Renal cortex interstitium (tissue), 11 donors: Measurements from ENCODE around the gene TMIGD2. TPM values are rescaled to one million over a fixed set of nuclear protein-coding genes. Genes with fewer than 3 reads are reported as not detected.
A peak's percentile ranks its signal among the peaks of the same experiment; 100 is the strongest.
"Not testable (repeated sequence)": the region's sequence is repeated elsewhere in the genome, so short reads cannot be mapped to it uniquely, and the experiment has no call there.

Experiments
- DNase-seq, 11 donors: peaks; one replicate each; pipeline ENCODE4 v3.0.0-alpha.2; 2013; ENCODE audit warnings: low read depth in 9 of 11, low spot score in 4 of 11; ENCODE audit errors: extremely low read depth in 1 of 11
- polyA plus RNA-seq, 3 donors: library from polyadenylated mRNA; unstranded; fragments of 120-200 nt; gene quantifications; one replicate each; pipeline ENCODE4 v1.2.1, GENCODE V29; 2013; ENCODE audit not compliant: insufficient read length in 3 of 3

Gene TMIGD2
- polyA plus RNA-seq, 3 donors = 0.22 to 0.39 (median 0.38) TPM

DNA sequence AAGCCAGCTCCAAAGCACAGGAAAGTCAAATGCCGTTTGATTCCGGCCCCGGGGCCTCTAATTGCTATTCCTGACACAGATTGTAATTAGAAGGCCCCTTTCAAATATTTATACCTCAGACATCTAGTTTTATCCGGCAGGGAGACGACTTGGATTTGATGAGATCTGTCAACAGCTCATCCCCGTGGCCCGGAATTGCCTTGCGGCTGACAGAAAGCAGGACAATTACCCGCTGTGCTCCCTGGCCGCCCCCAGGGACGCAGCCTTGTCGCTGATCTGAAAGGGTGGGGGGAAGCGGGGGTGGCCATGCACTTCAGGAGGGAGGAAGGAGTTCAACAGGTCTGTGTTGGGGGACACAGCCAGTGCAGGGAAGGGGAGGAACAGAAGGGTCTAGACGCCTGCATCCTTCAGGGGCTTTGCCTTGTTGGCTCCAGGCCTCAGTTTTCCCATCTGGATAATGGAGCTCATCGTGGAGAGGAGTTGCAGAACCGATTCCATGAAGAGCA lies 24.9 kb downstream of the TMIGD2 start:
- DNase-seq = no peak

DNA sequence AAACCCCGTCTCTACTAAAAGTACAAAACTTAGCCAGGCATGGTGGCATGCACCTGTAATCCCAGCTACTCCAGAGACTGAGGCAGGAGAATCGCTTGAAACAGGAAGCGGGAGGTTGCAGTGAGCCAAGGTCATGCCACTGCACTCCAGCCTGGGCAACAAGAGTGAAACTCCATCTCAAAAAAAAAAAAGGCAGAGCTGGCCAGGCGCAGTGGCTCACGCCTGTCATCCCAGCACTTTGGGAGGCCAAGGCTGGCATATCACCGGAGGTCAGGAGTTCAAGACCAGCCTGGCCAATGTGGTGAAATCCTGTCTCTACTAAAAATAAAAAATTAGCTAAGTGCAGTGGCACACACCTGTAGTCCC lies 27.9 kb downstream of the TMIGD2 start:
- not testable (repeated sequence) for DNase-seq

DNA sequence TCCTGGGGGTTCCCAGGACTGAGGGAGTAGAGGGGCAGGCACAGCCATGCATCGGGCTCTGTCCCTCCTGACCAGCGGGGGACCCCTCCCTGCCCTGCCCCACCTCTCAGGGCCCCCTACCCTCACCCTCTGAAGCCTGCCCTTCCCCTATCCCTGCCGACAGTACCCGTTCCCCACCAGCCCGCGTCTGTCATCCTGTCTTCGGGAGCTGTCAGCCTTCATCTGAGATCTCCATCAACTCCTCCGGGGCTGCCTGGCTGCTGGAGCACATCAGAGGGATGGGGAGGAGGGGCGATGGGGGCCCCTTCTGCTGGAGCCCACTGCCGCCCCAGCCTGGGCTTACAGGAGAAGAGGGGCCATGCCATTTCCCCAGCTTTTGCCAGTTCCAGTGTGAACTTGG lies 29.3 kb downstream of the TMIGD2 start:
- no peak for DNase-seq

DNA sequence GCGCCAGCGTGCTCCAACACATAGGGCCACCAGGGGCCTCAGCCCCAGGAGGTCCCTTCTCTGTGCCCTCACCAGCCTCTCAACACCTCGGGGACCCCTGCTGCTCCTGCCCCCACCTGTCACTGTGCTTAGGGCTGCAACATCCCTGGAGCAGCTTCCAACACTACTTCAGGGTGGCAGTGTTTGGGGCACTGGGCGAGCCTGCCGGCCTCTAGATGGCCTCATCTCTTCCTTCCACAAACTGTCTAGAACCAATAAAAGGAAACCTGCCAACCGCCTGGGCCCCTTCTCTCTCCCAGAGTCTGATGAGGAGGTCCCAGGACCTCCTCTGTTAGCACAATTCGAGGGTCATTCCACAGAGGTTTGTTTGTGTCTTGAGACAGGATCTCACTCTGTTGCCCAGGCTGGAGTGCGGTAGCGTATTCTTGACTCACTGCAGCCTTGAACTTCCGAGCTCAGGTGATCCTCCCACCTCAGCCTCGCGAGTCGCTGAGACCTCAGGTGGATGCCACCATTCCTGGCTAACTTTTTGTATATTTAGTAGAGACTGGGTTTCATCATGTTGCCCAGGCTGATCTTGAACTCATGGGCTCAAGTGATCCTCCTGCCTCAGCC lies 33.3 kb downstream of the TMIGD2 start:
- DNase-seq = no peak

DNA sequence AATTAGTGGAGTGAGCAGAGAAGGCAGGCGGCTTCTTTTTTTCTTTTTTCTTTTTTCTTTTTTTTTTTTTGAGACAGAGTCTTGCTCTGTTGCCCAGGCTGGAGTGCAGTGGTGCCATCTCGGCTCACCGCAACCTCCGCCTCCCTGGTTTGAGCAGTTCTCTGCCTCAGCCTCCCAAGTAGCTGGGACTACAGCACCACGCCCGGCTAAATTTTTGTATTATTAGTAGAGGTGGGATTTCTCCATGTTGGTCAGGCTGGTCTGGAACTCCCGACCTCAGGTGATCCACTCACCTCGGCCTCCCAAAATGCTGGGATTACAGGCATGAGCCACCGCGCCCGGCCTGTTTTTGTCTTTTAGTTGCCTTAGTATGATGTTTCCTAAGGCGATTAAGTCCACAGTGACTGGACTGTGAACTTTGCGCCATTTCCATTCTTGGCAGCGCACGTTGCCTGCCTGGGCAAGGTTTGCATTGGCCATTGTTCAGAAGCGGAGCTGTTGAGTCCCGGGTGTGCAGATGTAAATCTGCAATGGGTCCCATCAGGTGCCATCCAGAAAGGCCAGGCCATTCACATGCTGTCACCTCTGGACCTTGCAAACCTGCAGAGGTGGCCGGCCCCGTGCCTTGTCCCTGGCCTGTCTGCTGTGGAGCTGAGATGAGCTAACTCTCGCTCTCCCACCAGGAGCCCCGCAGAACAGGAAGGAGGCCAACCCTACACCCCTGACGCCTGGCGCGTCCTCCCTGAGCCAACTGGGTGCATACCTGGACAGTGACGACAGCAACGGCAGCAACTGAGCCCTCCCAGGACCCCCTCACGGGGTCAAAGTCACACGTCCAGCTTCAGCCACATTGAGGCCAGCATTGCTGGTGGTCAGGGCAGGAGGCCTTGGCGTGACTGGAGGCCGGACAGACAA lies 34.0 kb downstream of the TMIGD2 start:
- DNase-seq = no peak

DNA sequence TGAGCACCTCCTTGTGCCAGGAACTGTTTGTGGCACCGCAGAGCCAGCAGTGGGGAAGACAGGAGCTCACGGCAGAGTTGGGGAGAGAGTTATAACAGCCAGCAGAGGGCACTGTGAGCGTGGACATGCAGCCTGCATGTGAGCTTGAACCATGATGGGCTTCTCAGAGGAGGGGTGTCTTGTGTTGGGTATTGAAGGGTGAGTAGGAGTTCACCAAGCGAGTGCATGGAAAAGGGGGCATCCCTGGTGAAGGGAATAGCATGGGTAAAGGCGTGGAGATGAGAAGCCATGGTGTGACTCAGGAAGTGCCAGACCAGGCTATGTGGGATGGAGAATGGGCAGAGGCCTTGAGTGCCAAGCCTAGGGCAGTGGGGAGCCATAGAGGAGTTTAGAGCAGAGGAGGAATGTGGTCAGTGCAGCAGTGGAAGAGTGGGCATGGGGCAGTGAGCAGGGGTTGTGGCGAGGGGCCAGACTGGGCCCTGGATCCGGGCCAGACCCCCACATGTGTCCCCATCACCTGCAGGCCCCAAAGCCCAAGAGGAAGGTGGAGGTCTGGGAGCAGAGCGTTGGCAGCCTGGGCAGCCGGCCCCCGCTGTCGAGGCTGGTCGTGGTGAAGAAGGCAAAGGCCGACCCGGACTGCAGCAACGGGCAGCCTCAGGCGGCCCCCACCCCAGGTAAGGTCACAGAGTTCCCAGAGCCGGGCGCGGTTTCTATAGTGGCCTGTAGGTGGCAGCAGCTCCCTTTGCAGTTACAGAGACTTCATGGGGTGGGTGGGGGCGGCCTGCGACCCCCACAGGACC lies 34.9 kb downstream of the TMIGD2 start:
- peak in 1 of 11 donors; percentile 13 for DNase-seq

DNA sequence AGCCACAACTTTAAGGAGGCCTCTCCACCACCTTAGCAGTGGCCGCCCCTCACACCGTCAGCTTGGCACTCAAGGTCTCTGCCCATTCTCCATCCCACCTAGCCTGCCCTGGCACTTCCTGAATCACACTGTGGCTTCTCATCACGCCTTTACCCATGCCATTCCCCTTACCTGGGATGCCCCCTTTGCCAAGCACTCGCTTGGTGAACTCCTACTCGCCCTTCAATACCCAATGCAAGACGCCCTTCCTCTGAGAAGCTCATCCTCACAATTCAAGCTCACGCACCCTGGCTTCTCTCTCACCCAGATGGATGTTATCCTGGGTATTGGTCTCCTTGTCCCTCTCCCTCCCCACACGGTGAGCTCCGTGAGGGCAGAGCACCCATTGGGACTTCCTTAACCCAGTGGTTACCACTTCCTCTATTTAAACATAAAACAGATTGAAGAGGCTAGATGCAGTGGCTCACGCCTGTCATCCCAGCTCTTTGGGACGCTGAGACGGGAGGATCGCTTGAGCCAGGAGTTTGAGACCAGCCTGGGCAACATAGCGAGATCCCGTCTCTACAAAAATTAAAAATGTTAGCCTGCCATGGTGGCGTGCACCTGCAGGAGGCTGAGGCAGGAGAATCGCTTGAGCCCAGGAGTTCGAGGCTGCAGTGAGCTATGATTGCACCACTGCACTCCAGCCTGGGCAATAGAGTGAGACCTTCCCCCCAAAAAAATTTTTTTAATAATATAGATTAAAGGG lies 35.8 kb downstream of the TMIGD2 start:
- DNase-seq = no peak

DNA sequence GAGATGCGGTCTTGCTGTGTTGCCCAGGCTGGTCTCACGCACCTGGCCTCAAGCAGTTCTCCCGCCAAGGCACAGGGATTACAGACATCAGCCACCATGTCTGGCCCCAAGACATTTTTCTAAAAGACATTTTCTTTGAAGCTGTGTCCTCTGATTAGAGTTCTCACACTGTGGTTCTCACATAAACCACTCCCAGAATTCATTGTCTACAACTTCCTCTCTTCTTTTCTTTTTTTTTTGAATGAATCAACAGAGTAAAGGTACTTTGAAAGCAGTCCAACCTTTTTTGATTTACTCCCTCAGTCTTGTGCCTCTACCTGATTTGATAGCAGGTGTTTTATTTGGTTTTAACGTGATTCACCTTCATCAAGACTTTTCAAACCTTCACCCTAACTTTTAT lies 37.4 kb downstream of the TMIGD2 start:
- DNase-seq = no peak

DNA sequence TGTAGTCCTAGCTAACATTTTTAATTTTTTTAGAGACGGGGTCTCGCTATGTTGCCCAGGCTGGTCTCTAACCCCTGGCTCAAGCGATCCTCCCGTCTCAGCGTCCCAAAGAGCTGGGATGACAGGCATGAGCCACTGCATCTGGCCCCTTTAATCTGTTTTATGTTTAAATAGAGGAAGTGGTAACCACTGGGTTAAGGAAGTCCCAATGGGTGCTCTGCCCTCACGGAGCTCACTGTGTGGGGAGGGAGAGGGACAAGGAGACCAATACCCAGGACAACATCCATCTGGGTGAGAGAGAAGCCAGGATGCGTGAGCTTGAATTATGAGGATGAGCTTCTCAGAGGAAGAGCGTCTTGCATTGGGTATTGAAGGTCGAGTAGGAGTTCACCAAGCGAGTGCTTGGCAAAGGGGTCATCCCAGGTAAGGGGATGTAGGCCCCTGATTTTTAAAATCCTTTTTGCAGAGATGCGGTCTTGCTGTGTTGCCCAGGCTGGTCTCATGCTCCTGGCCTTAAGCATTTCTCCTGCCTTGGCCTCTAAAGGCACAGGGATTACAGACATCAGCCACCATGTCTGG lies 41.5 kb downstream of the TMIGD2 start:
- no peak for DNase-seq

DNA sequence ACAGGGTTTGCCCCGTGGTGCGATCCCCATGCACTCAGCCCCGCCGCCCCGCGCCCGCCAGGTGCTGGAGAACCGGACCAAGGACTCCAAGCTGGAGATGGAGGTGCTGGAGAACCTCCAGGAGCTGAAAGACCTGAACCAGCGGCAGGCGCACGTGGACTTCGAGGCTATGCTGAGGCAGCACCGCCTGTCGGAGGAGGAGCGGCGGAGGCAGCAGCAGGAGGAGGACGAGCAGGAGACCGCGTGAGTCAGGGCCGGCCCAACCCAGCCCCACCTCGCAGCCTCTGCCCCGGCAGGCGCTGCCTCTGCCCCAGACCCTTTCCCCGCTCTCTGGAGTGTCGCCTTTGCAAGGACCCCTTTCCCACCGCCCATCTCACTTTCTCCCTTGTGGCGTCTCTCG lies 44.0 kb downstream of the TMIGD2 start:
- no peak for DNase-seq

DNA sequence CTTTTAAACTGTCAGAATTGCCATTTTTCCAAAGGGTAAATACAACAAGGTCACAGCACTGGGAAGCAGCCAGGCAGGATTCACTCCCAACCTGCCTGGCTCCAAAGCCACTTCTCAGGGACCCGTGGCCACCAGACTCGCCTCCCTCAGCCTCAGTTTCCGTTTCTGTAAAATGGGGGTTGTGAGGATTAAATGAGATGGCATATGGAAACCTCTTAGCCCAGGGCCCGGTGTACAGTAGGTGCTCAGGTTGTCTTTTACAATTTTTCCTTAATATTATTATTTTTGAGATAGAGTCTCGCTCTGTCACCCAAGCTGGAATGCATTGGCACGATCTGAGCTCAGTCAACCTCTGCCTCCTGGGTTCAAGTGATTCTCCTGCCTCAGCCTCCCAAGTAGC lies 45.2 kb downstream of the TMIGD2 start:
- DNase-seq = no peak

DNA sequence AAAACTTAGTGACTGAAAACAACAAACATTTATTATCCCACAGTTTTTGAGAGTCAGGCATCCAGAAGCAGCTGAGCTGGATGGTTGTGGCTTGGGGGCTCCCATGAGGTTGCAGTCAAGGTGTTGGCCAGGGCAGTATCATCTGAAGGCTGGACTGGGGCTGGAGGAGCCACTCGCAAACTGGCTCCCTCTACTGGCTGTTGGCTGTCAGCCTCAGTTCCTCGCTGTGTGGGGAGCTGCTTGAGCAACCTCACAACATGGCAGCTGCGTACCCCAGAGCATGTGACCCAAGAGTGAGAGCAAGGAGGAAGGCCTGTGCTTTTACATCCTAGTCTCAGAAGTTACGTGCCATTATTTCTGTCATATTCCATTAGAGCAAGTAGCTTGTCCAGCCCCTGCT lies 45.6 kb downstream of the TMIGD2 start:
- no peak for DNase-seq

DNA sequence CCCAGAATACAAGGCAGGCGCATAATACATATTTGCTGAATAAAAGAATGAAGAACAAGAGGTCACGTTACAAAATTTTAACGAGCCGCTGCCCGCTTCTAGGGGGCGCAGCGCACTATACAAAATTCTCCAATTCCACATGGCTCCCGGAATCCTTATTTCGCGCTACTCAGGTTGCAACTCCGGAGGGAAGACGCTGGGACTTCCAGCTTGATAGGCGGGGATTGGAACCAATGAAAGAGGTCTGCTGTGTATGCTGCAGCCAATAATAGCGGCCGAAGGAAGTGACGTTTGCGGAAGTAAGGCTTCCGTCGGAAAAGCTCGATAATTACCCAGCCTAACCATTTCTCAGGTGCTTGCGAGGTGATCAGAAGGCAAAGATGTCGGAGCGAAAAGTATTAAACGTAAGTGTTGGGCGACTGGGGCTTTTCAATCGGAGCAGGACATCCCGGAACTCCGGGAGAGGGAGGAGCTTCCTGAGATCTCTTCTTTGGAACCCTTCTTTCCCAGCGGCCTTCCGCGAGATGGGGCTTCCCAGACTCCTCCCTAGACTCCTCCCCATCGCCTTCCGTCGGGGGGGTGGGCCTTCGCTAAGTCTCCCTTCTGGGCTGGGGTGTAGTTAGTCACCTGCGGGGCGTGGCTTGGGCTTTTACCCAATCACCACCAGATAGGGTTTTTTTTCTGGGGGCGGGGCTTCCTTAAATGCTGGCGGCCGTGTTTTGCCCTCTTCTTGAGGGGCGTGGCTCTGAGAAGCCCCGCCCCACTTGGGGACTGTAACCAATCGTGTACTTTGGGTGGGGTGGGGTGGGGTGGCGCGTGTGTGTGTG lies 55.2 kb downstream of the TMIGD2 start, which contains the start of gene YJU2:
TSS of gene YJU2 (plus strand) at position 314 of the 827 bp plus-strand sequence. CDS start at position 381, 67 bp downstream.
- DNase-seq = peak; percentile 98 to 100 (median 99)

DNA sequence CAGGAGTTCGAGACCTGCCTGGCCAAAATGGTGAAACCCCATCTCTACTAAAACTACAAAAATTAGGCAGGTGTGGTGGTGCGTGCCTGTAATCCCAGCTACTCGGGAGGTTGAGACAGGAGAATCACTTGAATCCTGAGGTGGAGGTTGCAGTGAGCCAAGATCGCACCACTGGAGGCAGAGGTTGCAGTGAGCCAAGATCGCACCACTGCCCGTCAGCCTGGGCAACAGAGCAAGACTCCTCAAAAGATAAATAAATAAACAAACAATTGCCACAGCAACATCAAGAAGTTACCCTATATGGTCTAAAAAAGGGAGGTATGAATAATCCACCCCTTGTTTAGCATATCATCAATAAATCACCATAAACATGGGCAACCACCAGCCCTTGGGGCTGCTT lies 56.3 kb downstream of the TMIGD2 start:
- not testable (repeated sequence) for DNase-seq
